Measurements from ENCODE around the gene PTPDC1.
"Not testable (repeated sequence)": the region's sequence is repeated elsewhere in the genome, so short reads cannot be mapped to it uniquely, and the experiment has no call there.

PTPDC1 gene

DNA sequence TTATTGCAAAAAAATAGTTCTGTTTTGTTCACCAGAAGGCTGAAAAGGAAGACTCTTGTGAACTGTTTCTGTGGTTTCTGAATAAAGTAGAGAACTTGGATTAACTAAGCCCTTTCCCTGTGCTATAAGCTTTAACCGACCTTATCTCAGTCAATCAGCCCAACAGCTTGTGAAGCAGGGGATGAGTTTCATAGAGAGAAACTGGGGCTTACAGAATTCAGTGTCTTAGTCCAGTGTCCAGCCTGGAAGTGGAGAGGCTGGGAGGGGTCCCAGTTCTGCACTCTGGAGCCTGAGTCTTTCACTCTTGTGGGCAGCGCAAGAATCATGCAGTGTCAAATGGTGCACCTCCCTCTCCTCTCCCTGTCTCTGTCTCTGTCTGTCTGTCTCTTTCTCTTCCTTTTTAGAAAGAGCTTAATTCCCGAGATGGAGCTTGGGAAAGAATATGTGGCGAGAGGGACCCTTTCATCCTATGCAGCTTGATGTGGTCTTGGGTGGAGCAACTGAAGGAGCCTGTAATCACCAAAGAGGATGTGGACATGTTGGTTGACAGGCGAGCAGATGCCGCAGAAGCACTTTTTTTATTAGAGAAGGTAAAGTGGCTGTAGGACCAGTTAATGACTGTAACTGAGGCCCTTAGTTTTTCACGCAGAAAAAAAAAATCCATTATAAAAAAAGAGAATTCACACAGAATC is 17.0 kb downstream of the PTPDC1 start:
- Mint-ChIP-seq H3K27me3 (no peaks in the 10 kb centered on the region), H3K4me3 (no peak overlapping the region), H3K27ac (no peak overlapping the region), H3K4me1 (peaks cover 0 to 3% of the 10 kb centered on the region in 2 donors), H3K9me3 (no peaks in the 10 kb centered on the region), H3K36me3 (peaks cover 6 to 12% of the 10 kb centered on the region in 2 donors)
- DNase-seq (no peak), ATAC-seq (replicated peaks) (no peak)

DNA sequence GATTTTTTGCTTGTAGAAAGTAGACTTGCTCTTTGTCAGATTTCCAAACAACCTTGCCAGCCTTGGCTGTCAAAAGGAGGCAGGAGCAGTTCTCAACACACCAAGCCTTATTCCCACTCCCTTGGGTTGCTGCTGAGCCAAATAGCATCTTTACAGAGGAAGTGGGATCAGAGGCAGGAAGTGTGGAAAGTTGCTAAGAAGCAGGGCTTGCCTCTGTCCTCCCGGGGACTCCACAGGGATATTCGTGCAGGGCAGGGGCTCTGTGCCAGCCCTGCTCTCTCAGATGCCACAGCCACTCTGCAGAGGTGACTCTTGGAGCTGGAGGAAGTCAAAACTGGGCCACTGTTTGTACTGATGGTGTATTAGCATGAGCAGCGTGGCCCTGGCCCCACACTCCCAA is 24.3 kb downstream of the PTPDC1 start:
- Mint-ChIP-seq H3K27ac (no peak overlapping the region), H3K9me3 (peaks cover 0 to 2% of the 10 kb centered on the region in 2 donors), H3K36me3 (peaks cover 4 to 10% of the 10 kb centered on the region in 2 donors), H3K4me3 (no peak overlapping the region), H3K4me1 (no peaks in the 10 kb centered on the region), H3K27me3 (no peaks in the 10 kb centered on the region)
- DNase-seq (no peak), ATAC-seq (replicated peaks) (no peak)

DNA sequence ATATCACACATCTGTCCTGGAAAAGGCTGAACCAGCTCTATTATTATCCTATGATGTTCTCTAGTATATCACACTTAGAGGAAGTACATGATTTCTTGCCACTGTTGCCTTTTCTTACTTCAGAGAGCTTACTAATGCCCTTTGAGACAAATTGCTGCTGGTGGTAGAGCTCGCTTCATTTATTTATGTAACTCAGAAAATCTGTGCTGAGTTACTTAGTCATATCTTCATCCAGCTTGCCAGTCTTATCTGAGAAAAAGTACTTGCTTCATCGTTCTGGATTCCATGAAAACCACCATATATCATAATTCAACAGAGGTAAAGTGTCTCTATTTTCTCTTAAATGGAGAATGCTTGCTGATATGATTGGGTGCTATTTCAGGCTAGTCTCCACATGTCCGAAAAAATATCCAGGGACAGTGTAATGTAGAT is 26.6 kb downstream of the PTPDC1 start:
- ATAC-seq (replicated peaks) (no peak), DNase-seq (no peak)
- H3K4me1 Mint-ChIP-seq = no peaks in the 10 kb centered on the region
- peaks cover 0 to 2% of the 10 kb centered on the region in 2 donors for H3K9me3 Mint-ChIP-seq
- H3K36me3 Mint-ChIP-seq = peaks cover 0 to 6% of the 10 kb centered on the region in 2 donors
- no peaks in the 10 kb centered on the region for H3K27me3 Mint-ChIP-seq
- no peak overlapping the region for H3K27ac Mint-ChIP-seq
- no peak overlapping the region for H3K4me3 Mint-ChIP-seq

DNA sequence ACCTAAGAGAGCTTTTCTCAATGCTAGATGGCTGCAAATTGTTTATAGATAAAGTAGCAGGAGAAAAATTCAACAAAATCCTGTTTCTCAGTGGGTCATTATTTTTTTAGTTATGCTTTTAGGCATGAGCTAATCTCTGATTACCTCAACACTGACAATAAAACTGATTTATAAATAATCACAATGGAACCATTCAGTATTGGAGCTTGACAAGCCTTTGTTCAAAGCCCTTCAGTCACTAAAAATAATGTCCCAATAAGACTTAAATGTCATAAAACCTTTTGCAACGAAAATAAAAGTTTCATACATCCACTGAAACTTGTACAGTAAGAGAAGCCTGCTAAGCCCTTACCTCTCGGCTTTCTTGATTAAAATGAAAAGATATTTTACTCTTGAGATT is 27.2 kb downstream of the PTPDC1 start:
- DNase-seq = no peak
- Mint-ChIP-seq H3K4me3 (no peak overlapping the region), H3K4me1 (no peaks in the 10 kb centered on the region), H3K27me3 (no peaks in the 10 kb centered on the region), H3K27ac (no peak overlapping the region), H3K36me3 (peaks cover 0 to 6% of the 10 kb centered on the region in 2 donors), H3K9me3 (peaks cover 0 to 2% of the 10 kb centered on the region in 2 donors)
- ATAC-seq (replicated peaks) = no peak

DNA sequence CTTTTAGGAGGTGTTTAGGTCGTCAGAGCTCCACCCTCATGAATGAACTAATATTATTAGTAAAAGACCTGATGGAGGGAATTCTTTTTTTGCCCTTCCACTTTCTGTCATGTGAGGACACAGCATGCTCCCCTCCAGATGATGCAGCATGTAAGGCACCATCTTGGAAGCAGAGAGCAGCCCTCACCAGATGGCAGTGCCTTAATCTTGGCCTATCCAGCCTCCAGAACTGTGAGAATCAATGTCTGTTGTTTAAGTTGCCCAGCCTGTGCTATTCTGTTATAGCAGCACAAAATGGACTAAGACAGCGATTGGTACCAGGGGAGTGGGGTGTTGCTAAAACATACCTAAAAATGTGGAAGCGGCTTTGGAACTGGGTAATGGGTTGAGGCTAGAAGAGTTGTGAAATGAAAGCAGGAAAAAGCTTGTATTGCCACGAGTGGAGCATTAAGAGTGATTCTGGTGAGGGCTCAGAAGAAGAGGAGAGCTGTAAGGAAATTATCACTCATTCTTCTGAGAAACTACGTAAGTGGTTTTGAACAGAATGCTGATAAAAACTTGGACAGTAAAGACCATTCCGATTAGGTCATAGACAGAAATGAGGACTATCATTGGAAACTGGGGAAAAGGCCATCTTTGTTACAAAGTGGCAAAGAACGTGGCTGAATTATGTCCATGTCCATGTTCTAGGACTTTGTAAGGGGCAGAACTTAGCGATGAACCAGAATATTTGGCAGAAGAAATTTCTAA is 28.6 kb downstream of the PTPDC1 start:
- H3K27me3 Mint-ChIP-seq = no peaks in the 10 kb centered on the region
- H3K27ac Mint-ChIP-seq = no peak overlapping the region
- ATAC-seq (replicated peaks) (no peak), DNase-seq (no peak)
- H3K4me1 Mint-ChIP-seq = no peaks in the 10 kb centered on the region
- H3K36me3 Mint-ChIP-seq = peaks cover 0 to 6% of the 10 kb centered on the region in 2 donors
- peaks cover 0 to 2% of the 10 kb centered on the region in 2 donors for H3K9me3 Mint-ChIP-seq
- H3K4me3 Mint-ChIP-seq = no peak overlapping the region

DNA sequence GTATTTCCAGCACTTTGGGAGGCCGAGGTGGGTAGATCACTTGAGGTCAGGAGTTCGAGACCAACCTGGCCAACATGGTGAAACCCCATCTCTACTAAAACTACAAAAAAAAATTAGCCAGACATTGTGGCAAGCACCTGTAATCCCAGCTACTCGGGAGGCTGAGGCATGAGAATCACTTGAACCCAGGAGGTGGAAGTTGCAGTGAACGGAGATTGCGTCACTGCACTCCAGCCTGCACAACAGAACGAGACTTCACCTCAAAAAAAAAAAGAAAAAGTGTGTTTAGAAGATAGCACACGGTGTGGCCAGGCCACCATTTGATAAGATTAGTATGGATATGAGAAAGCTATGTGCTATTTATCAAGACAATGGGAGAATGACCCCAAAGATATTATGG is 35.8 kb downstream of the PTPDC1 start:
- not testable (repeated sequence) for H3K4me3 Mint-ChIP-seq; DNase-seq; ATAC-seq (replicated peaks); H3K27me3 Mint-ChIP-seq; H3K27ac Mint-ChIP-seq; H3K4me1 Mint-ChIP-seq
- peaks cover 15 to 21% of the 10 kb centered on the region in 2 donors for H3K36me3 Mint-ChIP-seq
- H3K9me3 Mint-ChIP-seq = peaks cover 0 to 11% of the 10 kb centered on the region in 2 donors

DNA sequence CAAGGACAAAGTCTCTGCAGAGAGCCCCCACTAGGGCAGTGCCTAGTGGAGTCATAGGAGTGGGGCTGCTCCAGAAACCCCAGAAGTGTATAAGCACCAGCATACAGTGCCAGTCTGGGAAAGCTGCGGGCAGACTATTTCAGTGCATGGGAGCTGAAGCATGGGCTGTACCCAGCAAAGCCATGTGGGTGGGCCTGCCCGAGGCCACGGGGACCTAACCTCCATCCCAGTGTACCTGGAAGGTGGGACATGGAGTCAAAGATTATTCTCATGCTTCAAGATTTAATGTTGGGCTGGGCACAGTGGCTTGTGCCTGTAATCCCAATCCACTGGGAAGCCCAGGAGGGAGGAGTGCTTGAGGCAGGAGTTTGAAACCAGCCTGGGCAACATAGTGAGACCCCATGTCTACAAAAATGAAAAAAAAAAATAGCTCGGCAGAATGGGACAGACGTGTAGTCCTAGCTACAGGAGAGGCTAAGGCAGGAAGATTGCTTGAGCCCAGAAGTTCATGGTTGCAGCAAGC is 36.7 kb downstream of the PTPDC1 start:
- no peak for ATAC-seq (replicated peaks)
- H3K27ac Mint-ChIP-seq = no peak overlapping the region
- peaks cover 15 to 21% of the 10 kb centered on the region in 2 donors for H3K36me3 Mint-ChIP-seq
- no peaks in the 10 kb centered on the region for H3K27me3 Mint-ChIP-seq
- no peaks in the 10 kb centered on the region for H3K4me1 Mint-ChIP-seq
- DNase-seq = no peak
- H3K4me3 Mint-ChIP-seq = no peak overlapping the region
- peaks cover 0 to 11% of the 10 kb centered on the region in 2 donors for H3K9me3 Mint-ChIP-seq

DNA sequence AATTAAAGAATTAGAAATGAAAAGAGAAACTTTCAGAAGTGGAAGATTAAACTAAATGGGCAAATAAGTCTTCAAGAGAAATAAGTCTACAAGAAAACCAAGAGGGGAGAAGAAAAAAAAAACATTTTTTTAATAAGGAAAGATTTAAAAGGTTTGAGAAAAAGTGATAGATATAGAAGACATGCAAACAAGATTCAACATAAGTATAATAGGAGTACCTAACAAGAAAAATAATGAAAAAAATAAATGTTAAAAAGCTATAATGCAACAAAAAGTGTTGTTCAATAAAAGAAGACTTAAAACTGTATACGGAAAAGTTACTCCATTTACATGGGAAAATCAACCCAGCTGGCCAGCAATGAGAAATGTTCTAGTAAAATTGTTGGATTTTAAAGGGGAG is 42.6 kb downstream of the PTPDC1 start:
- H3K4me3 Mint-ChIP-seq = no peak overlapping the region
- DNase-seq (no peak), ATAC-seq (replicated peaks) (no peak)
- H3K27ac Mint-ChIP-seq = no peak overlapping the region
- H3K4me1 Mint-ChIP-seq = no peaks in the 10 kb centered on the region
- H3K36me3 Mint-ChIP-seq = peaks cover 18 to 31% of the 10 kb centered on the region in 2 donors
- no peaks in the 10 kb centered on the region for H3K27me3 Mint-ChIP-seq
- peaks cover 28 to 36% of the 10 kb centered on the region in 2 donors for H3K9me3 Mint-ChIP-seq

DNA sequence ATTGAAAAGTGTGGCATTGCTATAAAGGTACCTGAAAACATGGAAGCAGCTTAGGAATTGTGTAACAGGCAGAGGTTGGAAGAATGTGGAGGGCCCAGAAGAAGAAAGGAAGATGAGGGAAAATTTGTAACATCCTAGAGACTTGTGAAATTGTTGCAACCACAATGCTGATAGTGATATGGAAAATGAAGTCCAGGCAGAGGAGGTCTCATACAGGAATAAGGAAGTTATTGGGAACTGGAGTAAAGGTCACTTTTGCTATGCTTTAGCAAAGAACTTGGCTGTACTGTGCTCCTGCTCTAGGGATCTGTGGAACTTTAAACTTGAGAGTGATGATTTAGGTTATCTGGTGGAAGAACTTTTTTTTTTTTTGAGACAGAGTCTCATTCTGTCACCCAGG is 43.5 kb downstream of the PTPDC1 start:
- peaks cover 28 to 36% of the 10 kb centered on the region in 2 donors for H3K9me3 Mint-ChIP-seq
- no peak overlapping the region for H3K27ac Mint-ChIP-seq
- no peaks in the 10 kb centered on the region for H3K4me1 Mint-ChIP-seq
- H3K36me3 Mint-ChIP-seq = peaks cover 18 to 31% of the 10 kb centered on the region in 2 donors
- ATAC-seq (replicated peaks) (no peak), DNase-seq (no peak)
- H3K4me3 Mint-ChIP-seq = no peak overlapping the region
- H3K27me3 Mint-ChIP-seq = no peaks in the 10 kb centered on the region

DNA sequence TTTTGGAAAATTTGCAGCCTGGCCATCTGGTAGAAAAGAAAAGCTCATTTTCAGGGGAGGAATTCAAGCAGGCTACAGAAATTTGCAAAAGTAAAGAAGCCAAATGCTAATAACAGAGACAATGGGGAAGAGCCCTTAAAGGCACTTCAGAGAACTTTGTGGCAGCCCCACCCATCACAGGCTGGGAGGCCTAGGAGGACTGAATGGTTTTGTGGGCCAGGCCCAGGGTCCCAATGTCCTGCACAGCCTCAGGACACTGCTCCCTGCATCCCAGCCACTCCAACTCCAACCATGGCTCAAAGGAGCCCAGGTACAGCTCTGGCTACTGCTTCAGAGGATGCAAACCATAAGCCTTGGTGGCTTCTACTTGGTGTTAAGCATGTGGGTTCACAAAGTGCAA is 44.3 kb downstream of the PTPDC1 start:
- Mint-ChIP-seq H3K36me3 (peaks cover 14 to 28% of the 10 kb centered on the region in 2 donors), H3K27ac (no peak overlapping the region), H3K4me3 (no peak overlapping the region), H3K9me3 (peaks cover 28 to 34% of the 10 kb centered on the region in 2 donors), H3K27me3 (no peaks in the 10 kb centered on the region), H3K4me1 (no peaks in the 10 kb centered on the region)
- ATAC-seq (replicated peaks) (no peak), DNase-seq (no peak)

DNA sequence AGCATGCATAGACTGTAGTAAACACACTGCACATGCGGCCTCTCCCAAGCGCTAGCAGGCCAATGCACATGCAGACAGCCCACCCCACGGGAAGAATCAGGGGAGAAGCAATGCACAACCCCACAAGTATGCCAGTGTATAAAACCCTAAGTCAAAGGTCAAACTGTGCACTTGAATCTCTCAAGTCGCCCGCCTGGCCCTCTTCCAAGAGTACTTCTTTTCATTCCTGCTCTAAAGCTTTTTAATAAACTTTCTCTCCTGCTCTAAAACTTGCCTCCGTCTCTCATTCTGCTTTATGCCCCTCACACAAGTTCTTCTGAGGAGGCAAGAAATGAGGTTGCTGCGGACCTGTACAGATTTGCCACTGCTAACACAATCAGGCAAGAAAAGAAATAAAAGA is 50.4 kb downstream of the PTPDC1 start:
- H3K27me3 Mint-ChIP-seq = no peaks in the 10 kb centered on the region
- DNase-seq = no peak
- H3K9me3 Mint-ChIP-seq = peaks cover 3 to 6% of the 10 kb centered on the region in 2 donors
- H3K36me3 Mint-ChIP-seq = peaks cover 0 to 5% of the 10 kb centered on the region in 2 donors
- H3K4me3 Mint-ChIP-seq = no peak overlapping the region
- peaks cover 0 to 2% of the 10 kb centered on the region in 2 donors for H3K4me1 Mint-ChIP-seq
- no peak overlapping the region for H3K27ac Mint-ChIP-seq
- no peak for ATAC-seq (replicated peaks)

DNA sequence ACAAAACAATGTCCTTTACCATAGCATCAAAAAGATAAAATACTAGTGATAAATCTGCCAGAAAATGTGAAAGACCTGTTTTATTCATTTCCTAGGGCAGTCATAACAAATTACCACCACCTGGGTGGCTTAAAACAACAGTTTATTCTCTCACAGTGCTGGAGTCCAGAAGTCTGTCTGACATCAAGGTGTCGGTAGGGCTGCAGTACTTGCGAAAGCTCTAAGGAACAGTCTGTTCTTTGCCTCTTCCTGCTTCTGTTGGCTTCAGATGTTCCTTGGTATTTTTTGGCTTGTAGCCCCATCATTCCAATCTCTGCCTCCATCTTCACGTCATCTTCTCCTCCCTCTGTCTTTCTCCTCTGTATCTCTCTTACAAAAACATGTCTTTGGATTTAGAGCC is 51.0 kb downstream of the PTPDC1 start:
- DNase-seq (no peak), ATAC-seq (replicated peaks) (no peak)
- peaks cover 0 to 2% of the 10 kb centered on the region in 2 donors for H3K4me1 Mint-ChIP-seq
- no peak overlapping the region for H3K4me3 Mint-ChIP-seq
- no peaks in the 10 kb centered on the region for H3K27me3 Mint-ChIP-seq
- H3K27ac Mint-ChIP-seq = no peak overlapping the region
- H3K36me3 Mint-ChIP-seq = peaks cover 0 to 4% of the 10 kb centered on the region in 2 donors
- peaks cover 3% of the 10 kb centered on the region in 2 donors for H3K9me3 Mint-ChIP-seq

DNA sequence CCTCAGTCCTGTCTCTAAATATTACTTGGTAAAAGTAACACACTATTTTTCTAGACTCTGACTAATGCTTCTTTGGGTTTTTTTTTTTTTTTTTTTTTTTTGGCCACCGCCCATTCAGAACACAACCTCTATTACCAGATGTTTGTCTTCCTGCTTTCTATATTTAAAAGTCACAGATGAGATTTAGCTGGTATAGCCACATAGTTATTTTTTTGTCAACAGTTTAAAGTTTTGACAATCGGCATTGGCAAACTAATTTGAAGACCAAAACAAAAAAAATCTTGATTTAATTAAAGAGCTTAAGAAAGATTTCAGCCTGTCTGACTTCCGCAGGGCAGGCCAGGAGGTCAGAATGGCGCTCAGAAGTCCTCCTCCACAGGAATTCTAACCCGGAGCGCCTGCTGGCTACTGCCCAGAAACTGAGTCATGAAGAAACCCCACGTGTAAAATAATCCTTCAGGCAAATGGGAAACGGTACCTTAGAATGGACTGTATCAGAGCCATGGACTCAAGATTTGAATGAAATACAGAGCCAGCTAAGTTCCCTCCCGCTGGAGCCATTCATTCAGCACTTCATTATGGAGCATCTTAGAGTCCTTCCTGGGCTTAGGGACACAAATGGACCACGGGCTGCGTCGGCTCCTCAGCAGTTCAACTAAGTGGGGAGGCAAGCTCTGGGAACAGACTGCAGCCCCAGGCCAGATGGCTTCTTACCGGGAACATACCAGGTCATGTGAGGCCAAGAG is 55.6 kb downstream of the PTPDC1 start:
- Mint-ChIP-seq H3K27me3 (no peaks in the 10 kb centered on the region), H3K27ac (no peak overlapping the region), H3K36me3 (no peaks in the 10 kb centered on the region), H3K9me3 (no peaks in the 10 kb centered on the region), H3K4me3 (no peak overlapping the region), H3K4me1 (peaks cover 0 to 2% of the 10 kb centered on the region in 2 donors)
- DNase-seq (no peak), ATAC-seq (replicated peaks) (no peak)

DNA sequence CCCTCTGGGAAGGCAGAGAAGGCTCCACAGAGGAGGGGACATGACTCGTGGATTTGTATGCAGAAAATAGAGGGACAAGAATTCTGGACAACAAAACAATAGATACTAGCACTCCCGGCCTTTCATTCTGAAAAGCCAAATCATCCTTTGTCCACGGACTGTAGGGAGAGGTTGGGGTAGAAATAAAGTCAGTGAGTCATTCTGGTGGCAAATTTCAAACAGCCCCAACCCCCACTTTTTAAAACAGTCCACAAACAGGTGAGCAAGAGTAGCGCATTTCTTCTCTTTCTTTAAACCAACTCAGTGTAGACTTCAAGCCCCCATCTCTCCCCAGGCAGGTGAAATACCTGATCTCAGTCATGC is 56.1 kb downstream of the PTPDC1 start:
- H3K4me3 Mint-ChIP-seq = no peak overlapping the region
- H3K27me3 Mint-ChIP-seq = no peaks in the 10 kb centered on the region
- H3K9me3 Mint-ChIP-seq = no peaks in the 10 kb centered on the region
- H3K36me3 Mint-ChIP-seq = no peaks in the 10 kb centered on the region
- peaks cover 0 to 2% of the 10 kb centered on the region in 2 donors for H3K4me1 Mint-ChIP-seq
- ATAC-seq (replicated peaks) = no peak
- DNase-seq = no peak
- H3K27ac Mint-ChIP-seq = no peak overlapping the region
